CD4-positive, alpha-beta T cell (primary cell): Measurements from ENCODE around the gene SLC27A5. TPM values are rescaled to one million over a fixed set of nuclear protein-coding genes. Genes with fewer than 3 reads are reported as not detected.

Source experiments
- ATAC-seq: fragments of 200-7000 bp; cut with Tn5 transposase; one replicate; pipeline ENCODE4 v1.10.0; 2022; ENCODE audit warnings: mild to moderate bottlenecking; ENCODE audit not compliant: poor library complexity
- CTCF ChIA-PET: fragments of 350-600 bp; sonication (Branson Sonifier 250); formaldehyde crosslinking; loops from one replicate; lab custom pipeline; 2021; ENCODE audit warnings: antibody characterized with exemption, inconsistent platforms; lab: Charles Lee
- POLR2A ChIA-PET: fragments of 350-600 bp; sonication (Branson Sonifier 250); formaldehyde crosslinking; loops from one replicate; lab custom pipeline; 2021; ENCODE audit warnings: antibody characterized with exemption, inconsistent platforms; lab: Charles Lee
- DNase-seq, 14 experiments: peaks; one replicate each; pipeline ENCODE4 v3.0.0-alpha.2; 2013 to 2020; ENCODE audit warnings: mixed read lengths in 2 of 14
- H3K27ac ChIP-seq, 2 donors: one replicate each; pipeline versions ENCODE4 v1.5.1 to v1.7.0; 2013; ENCODE audit warnings: low read length in 2 of 2, low read depth in 1 of 2, mild to moderate bottlenecking in 1 of 2
- H3K27me3 ChIP-seq, 2 experiments: 1 replicate in 1 of 2; 2 replicates in 1 of 2; pipeline versions ENCODE4 v1.6.1 to v1.7.0; 2013; ENCODE audit warnings: low read length in 2 of 2, control low read depth in 1 of 2, mild to moderate bottlenecking in 1 of 2, moderate library complexity in 1 of 2; ENCODE audit not compliant: insufficient read depth in 2 of 2, control insufficient read depth in 1 of 2
- H3K36me3 ChIP-seq: one replicate; pipeline ENCODE4 v1.6.1; 2013; ENCODE audit warnings: low read length, control low read depth; ENCODE audit not compliant: insufficient read depth
- H3K4me1 ChIP-seq: one replicate; pipeline ENCODE4 v1.6.1; 2013; ENCODE audit warnings: low read length, control low read depth; ENCODE audit not compliant: insufficient read depth
- H3K4me3 ChIP-seq: one replicate; pipeline ENCODE4 v1.5.1; 2013; ENCODE audit warnings: mild to moderate bottlenecking, low read length, moderate library complexity
- H3K9me3 ChIP-seq, 2 experiments: 1 replicate in 1 of 2; 2 replicates in 1 of 2; pipeline versions ENCODE4 v1.6.1 to v1.7.0; 2013; ENCODE audit warnings: low read length in 2 of 2, mild to moderate bottlenecking in 2 of 2, control low read depth in 1 of 2, moderate library complexity in 1 of 2; ENCODE audit not compliant: control insufficient read depth in 1 of 2, insufficient read depth in 1 of 2
- H3K27ac Mint-ChIP-seq: one replicate; pipeline ENCODE4 v1.8.0; 2020; ENCODE audit warnings: mixed read lengths
- H3K27me3 Mint-ChIP-seq: one replicate; pipeline ENCODE4 v1.8.0; 2021; ENCODE audit warnings: mixed read lengths
- H3K36me3 Mint-ChIP-seq: one replicate; pipeline ENCODE4 v1.8.0; 2021; ENCODE audit warnings: low read depth, mixed read lengths
- H3K4me1 Mint-ChIP-seq: one replicate; pipeline ENCODE4 v1.8.0; 2021; ENCODE audit warnings: low read depth, mixed read lengths
- H3K4me3 Mint-ChIP-seq: one replicate; pipeline ENCODE4 v1.8.0; 2020; ENCODE audit warnings: mild to moderate bottlenecking, mixed read lengths
- H3K9me3 Mint-ChIP-seq: one replicate; pipeline ENCODE4 v1.8.0; 2020; ENCODE audit warnings: mixed read lengths
- CTCF ChIP-seq: fragments of 200-600 bp; IDR thresholded peaks from one replicate; pipeline ENCODE4 v1.8.0; 2022; ENCODE audit warnings: antibody characterized with exemption, mild to moderate bottlenecking
- intact Hi-C, 2 experiments: fragments of 100-400 bp; cut with DNase I in 1 of 2; cut with micrococcal nuclease in 1 of 2; formaldehyde crosslinking; loops; one replicate each; pipeline versions ENCODE4 v1.15.1 to v1.9.0; 2023 to 2025; cut with DNase I, micrococcal nuclease
- total RNA-seq, 174 experiments: library from RNA in 2 of 174; stranded (reverse) in 2 of 174; gene quantifications; one replicate each; pipeline ENCODE4 v1.2.3 and lab custom pipeline; 2021 to 2026

SLC27A5 gene
- total RNA-seq, 2 experiments from 2014 or later = 3.5 to 4.8 TPM

DNA sequence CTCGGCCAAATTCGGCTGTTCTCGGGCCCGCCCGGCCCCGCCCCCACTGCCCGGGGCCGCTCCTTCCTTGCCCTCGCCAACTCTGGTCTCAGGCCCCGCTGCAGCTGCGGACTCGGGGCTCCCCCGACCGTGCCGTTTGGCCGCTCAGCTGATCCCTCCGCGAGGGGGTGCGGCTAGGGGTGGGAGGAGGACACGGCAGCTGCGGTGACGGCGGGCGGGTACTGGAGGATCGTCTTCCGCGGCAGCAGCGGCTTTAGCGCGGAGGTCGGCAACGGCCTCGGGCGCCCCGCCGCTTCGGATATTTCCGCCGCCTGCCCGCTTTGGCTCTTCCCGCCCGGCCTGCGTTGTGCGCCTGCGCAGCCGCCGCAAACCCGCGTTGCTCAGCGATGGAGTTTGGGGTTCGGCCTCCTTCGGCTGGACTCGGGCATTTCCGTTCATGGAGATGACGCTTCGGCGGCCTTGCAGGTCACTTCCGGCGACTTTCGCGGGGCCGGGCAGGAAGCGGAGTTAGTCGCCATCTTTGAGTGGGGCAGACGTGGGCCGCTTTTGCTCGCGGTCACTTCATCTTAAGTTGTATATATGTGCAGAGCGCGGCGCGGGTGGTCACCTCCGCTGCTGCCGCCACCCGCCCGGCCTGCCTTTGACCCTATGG, 47.0 kb upstream of the SLC27A5 start:
- Mint-ChIP-seq H3K4me1 (peaks cover 82% of the 10 kb centered on the region), H3K27me3 (no peaks in the 10 kb centered on the region), H3K9me3 (no peaks in the 10 kb centered on the region), H3K27ac (peak overlapping the region; percentile 96), H3K4me3 (peak overlapping the region; percentile 98), H3K36me3 (peaks cover 52% of the 10 kb centered on the region)
- peak; percentile 70 for ATAC-seq
- Histone ChIP-seq H3K4me3 (peak overlapping the region; percentile 76), H3K27me3 (no peaks in the 10 kb centered on the region), H3K4me1 (peaks cover 90% of the 10 kb centered on the region), H3K36me3 (peaks cover 23% of the 10 kb centered on the region), H3K27ac (peak overlapping the region; percentile 88 to 96), H3K9me3 (no peaks in the 10 kb centered on the region)
- ChIA-PET CTCF (interaction anchor here (1.0 to 1.4 kb wide), 2 partner anchors 39 to 44 kb away, joined by 3 to 4 read pairs; partner anchors contain the start of gene ZBTB45), POLR2A (interaction anchor here (0.5 to 7.0 kb wide), 4 partner anchors 13 to 39 kb away, joined by 3 to 63 read pairs (median 26); partner anchors contain the start of genes MZF1, TRIM28 and ZBTB45)
- TF ChIP-seq CTCF = no peak
- intact Hi-C loops = loop anchor here (1.0 kb wide), 4 partner anchors 14 to 38 kb away; partner anchors contain the start of genes MZF1 (in 1 of the 2) and TRIM28 (in 1 of the 2)
- DNase-seq = peak; percentile 99 to 100 (median 100)

DNA sequence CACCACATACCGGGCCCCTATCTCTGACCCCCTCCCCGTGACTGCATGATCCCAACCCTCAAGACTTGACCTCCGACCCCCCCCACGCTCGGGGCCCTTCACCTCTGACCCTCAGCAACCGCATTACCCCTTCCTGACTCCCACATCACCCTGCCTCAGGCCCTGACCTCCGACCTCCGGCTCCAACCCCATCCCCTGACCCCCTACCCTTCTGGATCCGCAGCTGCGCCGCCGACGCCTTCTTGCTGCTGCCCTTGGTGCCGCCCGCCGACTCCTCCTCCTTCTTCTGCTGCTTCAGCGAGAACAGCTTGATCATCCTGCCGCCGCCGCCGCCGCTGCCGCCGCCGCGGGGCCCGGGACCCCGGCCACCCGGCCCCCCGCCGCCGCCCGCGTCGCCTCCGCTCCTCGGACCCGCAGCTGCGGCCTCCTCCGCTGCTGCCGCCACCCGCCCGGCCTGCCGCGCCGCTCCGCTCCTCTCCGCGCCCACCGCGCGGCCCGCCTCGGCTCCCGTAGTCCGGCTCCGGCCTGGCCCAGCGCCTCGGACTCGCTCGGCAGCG, 46.4 kb upstream of the SLC27A5 start, which contains the start of gene UBE2M:
Gene UBE2M (minus strand): TSS at position 546 of the 557 bp plus-strand sequence. CDS start 230 bp downstream, at position 316.
- H3K36me3 ChIP-seq = peaks cover 26% of the 10 kb centered on the region
- peak within 1 kb of the TSS; percentile 96 for H3K27ac Mint-ChIP-seq
- H3K27ac ChIP-seq = peak within 1 kb of the TSS; percentile 88 to 96
- peak; percentile 25 for ATAC-seq
- H3K4me1 ChIP-seq = peaks cover 89% of the 10 kb centered on the region
- no peaks in the 10 kb centered on the region for H3K27me3 Mint-ChIP-seq
- no peaks in the 10 kb centered on the region for H3K9me3 ChIP-seq
- POLR2A ChIA-PET = interaction anchor here (2.4 to 7.0 kb wide), 3 partner anchors 14 to 38 kb away, joined by 22 to 63 read pairs (median 29); partner anchors contain the start of genes MZF1, TRIM28 and ZBTB45
- H3K36me3 Mint-ChIP-seq = peaks cover 55% of the 10 kb centered on the region
- H3K4me3 Mint-ChIP-seq = peak within 1 kb of the TSS; percentile 98
- H3K27me3 ChIP-seq = no peaks in the 10 kb centered on the region
- H3K4me3 ChIP-seq = peak within 1 kb of the TSS; percentile 76
- intact Hi-C loops = loop anchor here in 1 of 2 experiments (1.0 kb wide), 1 partner anchor 14 kb away; the partner anchor contains the start of gene TRIM28
- CTCF ChIA-PET = interaction anchor here (1.0 to 1.4 kb wide), 2 partner anchors 39 to 44 kb away, joined by 3 to 4 read pairs; partner anchors contain the start of gene ZBTB45
- peaks cover 80% of the 10 kb centered on the region for H3K4me1 Mint-ChIP-seq
- no peaks in the 10 kb centered on the region for H3K9me3 Mint-ChIP-seq
- DNase-seq = peak in 12 of 14 experiments; percentile 41 to 82 (median 59)
- no peak for TF ChIP-seq CTCF
